T1000 (cell line): ENCODE data around the gene IL21R.

Experiments used
- DNase-seq: peaks from one replicate; lab custom pipeline; 2025; ENCODE audit warnings: mixed read lengths; lab: John Stamatoyannopoulos, UW

IL21R gene

DNA sequence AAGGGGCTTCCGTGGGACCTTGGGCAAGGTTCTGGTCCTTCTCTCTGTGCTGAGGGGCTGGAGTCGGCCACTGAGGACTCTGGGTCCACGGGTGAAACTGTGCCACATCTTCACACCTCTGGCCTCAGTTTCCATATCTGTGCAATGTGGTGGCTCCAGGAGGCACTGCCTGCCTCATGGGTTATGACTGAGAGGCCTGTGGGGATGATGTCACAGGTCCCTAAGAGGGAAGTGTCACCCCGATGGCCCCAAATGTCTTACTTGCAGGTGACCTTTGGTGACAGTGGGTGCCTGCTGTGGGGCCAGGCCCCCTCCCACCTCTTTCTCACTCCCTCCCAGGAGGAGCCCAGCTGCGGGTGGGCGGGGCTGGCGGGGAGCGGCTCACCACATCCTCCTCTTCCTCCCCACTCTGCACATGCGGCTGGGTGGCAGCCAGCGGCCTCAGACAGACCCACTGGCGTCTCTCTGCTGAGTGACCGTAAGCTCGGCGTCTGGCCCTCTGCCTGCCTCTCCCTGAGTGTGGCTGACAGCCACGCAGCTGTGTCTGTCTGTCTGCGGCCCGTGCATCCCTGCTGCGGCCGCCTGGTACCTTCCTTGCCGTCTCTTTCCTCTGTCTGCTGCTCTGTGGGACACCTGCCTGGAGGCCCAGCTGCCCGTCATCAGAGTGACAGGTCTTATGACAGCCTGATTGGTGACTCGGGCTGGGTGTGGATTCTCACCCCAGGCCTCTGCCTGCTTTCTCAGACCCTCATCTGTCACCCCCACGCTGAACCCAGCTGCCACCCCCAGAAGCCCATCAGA, at the start of gene IL21R:
IL21R (plus strand) TSS at position 407 of the 801 bp plus-strand sequence. CDS start 27,898 bp downstream, outside the sequence.
- peak; percentile 30 for DNase-seq

DNA sequence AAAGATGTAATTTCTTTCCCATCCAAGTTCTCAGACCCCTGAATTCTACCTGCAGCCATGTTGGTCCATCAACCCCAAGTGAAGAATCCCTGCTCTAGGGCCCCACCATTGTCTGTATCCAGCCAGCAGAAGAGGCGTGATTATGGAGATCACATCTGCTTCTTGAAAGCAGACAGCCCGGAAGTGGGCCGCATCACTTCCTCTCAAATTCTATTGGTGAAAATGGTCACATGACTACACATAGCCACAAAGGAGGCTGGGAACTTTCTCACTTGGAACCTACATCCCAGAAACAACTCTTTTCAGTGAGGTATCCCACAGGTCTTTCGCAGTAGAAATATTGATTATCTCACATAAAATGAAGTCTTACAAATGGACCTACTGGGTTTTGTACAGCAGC, 48.1 kb upstream of the IL21R start:
- DNase-seq = no peak

DNA sequence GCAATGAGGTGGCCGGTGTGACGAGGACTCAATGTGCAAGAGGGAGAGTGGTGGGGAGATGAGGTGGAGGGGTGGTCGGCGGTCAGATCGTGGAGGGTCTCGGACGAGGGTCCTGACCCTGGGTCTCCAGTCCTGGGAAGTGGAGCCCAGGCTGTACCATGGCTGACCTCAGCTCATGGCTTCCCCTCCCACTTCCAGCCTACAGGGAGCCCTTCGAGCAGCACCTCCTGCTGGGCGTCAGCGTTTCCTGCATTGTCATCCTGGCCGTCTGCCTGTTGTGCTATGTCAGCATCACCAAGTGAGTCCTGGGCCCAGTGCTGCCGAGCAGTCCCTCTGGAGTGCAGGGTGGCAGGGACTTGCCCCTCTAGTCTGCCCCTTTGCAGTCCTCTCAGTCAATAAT, 46.4 kb upstream of the IL21R start:
- no peak for DNase-seq

DNA sequence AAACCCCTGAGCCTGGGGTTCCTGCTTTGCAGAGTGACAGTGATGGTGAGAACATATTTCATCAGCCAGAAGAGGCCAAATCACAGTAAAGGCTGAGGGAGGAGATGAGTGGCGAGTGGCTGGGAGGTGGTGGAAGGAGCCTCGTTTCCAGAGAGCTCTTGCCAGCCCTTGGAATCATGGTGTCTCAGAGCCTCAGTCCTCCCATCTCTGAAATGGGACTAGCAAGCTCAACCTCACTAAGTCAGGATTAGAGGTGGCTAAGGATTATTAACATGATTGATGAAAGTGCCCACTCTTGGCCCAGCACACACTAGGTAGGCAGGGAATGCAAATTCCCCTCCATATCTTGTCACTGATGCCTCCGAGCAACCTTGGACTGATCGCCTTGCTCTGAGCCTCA, 45.2 kb upstream of the IL21R start:
- no peak for DNase-seq

DNA sequence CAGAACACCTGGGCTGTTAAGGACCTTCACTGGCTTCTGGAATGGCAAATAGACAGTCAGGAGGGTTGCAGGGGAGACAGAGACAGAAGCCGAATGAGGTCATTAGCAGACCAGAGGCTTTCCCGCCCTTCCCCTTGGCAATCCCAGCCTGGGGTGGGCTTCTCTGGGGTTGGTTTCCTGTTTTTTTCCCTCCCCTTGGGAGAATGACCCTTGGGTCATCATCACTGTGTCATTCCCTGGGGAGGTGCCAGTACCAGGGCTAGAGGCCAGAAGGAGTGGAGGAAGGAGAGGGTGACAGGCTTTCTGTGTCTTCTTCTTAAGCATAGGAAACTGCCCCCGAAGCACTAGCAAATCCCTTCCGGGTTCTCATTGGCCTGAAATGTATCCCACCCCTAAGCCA, 42.9 kb upstream of the IL21R start:
- no peak for DNase-seq

DNA sequence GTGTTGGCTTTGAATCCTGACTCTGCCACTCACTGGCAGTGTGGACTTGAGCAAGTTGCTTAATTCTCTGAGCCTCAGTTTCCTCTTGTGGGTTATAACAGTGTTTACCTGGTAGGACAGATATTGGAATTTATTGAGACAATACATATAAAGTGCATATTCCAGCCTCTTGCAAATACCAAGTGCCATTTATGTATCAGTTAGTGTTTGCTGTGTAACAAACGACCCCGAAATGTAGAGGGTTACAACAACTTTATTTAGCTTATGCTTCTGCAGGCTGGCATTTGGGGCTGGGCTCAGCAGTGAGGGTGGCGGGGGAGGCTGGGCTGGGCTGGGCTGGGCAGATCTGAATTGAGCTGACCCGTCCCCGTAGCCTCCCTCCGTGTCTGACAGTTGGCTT, 42.4 kb upstream of the IL21R start:
- DNase-seq = no peak

DNA sequence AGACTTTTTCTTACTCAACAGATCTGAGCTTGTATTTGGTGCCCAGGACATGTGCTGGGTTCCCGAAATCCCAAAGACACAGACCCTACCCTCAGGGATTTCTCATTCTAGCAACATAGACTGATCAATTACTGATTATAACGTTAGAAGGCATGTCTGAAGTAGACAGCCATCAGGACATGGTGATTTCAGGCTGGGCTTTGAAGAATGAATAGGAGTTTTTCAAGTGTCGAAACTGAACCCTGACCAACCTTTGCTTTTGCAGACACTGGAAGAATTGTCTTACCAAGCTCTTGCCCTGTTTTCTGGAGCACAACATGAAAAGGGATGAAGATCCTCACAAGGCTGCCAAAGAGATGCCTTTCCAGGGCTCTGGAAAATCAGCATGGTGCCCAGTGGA, 40.0 kb upstream of the IL21R start:
- DNase-seq = no peak

DNA sequence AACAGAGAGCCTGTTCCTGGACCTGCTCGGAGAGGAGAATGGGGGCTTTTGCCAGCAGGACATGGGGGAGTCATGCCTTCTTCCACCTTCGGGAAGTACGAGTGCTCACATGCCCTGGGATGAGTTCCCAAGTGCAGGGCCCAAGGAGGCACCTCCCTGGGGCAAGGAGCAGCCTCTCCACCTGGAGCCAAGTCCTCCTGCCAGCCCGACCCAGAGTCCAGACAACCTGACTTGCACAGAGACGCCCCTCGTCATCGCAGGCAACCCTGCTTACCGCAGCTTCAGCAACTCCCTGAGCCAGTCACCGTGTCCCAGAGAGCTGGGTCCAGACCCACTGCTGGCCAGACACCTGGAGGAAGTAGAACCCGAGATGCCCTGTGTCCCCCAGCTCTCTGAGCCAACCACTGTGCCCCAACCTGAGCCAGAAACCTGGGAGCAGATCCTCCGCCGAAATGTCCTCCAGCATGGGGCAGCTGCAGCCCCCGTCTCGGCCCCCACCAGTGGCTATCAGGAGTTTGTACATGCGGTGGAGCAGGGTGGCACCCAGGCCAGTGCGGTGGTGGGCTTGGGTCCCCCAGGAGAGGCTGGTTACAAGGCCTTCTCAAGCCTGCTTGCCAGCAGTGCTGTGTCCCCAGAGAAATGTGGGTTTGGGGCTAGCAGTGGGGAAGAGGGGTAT, 39.3 kb upstream of the IL21R start:
- DNase-seq = no peak

DNA sequence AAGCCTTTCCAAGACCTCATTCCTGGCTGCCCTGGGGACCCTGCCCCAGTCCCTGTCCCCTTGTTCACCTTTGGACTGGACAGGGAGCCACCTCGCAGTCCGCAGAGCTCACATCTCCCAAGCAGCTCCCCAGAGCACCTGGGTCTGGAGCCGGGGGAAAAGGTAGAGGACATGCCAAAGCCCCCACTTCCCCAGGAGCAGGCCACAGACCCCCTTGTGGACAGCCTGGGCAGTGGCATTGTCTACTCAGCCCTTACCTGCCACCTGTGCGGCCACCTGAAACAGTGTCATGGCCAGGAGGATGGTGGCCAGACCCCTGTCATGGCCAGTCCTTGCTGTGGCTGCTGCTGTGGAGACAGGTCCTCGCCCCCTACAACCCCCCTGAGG, 38.7 kb upstream of the IL21R start:
- DNase-seq = no peak

DNA sequence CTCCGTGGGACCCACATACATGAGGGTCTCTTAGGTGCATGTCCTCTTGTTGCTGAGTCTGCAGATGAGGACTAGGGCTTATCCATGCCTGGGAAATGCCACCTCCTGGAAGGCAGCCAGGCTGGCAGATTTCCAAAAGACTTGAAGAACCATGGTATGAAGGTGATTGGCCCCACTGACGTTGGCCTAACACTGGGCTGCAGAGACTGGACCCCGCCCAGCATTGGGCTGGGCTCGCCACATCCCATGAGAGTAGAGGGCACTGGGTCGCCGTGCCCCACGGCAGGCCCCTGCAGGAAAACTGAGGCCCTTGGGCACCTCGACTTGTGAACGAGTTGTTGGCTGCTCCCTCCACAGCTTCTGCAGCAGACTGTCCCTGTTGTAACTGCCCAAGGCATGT, 38.2 kb upstream of the IL21R start:
- DNase-seq = no peak

DNA sequence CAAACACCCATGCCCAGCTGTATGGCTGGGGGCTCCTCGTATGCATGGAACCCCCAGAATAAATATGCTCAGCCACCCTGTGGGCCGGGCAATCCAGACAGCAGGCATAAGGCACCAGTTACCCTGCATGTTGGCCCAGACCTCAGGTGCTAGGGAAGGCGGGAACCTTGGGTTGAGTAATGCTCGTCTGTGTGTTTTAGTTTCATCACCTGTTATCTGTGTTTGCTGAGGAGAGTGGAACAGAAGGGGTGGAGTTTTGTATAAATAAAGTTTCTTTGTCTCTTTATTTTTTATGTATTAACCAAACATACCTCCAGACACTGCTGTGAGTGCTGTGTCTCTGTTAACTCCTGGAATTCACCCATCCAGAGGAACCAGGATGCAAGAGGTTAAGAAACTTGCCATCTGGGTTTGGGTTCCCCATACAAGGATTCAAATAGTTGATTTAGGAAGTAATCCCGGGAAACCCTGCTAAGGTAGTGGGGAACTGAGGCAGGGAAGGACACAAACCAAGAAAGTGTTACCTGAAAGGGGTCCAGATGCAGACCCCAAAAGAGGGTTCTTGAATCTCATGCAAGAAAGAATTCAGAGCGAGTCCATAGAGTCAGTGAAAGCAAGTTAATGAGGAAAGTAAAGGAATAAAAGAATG, 37.4 kb upstream of the IL21R start:
- no peak for DNase-seq

DNA sequence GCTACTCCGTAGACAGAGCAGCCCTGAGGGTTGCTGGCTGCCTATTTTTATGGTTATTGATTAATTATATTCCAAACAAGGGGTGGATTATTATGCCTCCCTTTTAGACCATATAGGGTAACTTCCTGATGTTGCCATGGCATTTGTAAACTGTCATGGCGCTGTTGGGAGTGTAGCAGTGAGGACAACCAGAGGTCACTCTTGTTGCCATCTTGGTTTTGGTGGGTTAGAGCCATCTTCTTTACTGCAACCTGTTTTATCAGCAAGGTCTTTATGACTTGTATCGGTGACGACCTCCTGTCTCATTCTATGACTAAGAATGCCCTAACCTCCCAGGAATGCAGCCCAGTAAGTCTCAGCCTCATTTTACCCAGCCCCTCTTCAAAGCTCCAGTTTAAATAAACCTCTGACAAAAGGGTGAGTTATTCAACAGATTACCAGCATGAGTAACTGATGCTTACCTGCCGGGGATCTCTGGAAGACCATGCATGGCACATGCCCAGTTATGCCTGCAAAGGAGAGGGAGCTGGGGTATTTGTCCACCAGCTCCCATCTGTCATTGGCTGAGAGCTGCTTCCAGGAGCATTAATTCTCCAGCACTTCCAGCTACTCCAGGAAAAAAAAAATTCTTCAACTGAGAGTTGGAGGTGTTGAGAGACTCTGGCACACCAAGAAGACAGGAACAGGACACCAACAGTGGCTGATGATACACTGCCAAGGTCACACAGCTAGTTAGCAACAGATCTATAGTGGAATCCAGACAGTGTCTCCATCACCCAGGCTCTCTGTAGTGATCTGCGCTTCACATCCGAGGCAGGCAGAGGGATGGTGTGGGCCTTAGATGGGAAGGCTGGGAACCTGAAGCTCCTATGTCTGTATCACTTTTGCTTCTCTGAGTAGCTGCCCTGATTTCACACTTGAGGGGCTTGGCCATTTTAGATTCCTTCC, 36.6 kb upstream of the IL21R start:
- DNase-seq = no peak

DNA sequence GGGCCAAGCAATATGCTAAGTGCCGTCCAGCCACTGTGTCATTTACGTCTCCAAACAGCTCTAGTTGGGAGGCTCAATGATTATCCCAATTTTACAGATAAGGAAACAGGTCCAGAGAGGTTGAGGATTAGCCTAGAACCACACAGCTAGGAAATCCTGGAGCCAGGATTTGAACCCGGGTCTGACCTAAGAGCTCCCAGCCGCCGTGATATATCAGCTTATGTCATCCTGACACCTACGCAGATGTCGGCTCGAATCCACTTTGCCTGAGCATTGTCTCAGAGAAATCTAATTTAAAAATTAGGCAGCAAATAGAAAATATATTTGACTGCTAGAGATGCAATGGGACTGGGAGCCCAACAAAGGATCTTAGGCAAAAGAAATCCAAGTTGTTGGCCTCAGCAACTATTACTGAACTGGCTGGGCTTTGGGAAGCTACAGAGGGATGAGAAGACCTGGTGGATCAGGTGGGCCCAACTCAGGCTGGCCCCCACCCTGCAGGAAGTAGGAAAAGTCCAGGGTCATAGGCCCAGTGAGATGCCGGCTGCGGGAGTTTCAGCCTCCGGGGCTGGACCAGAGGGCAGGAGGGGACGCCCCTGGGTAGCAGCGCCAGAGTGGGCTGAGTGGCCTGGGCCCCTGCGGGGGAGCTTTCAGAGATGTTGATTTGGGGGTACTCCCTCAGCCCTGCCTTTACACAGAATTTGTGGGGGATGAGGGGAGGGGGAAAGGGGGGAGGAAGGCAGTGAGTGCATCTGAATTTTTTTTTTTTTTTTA, 35.1 kb upstream of the IL21R start:
- no peak for DNase-seq

DNA sequence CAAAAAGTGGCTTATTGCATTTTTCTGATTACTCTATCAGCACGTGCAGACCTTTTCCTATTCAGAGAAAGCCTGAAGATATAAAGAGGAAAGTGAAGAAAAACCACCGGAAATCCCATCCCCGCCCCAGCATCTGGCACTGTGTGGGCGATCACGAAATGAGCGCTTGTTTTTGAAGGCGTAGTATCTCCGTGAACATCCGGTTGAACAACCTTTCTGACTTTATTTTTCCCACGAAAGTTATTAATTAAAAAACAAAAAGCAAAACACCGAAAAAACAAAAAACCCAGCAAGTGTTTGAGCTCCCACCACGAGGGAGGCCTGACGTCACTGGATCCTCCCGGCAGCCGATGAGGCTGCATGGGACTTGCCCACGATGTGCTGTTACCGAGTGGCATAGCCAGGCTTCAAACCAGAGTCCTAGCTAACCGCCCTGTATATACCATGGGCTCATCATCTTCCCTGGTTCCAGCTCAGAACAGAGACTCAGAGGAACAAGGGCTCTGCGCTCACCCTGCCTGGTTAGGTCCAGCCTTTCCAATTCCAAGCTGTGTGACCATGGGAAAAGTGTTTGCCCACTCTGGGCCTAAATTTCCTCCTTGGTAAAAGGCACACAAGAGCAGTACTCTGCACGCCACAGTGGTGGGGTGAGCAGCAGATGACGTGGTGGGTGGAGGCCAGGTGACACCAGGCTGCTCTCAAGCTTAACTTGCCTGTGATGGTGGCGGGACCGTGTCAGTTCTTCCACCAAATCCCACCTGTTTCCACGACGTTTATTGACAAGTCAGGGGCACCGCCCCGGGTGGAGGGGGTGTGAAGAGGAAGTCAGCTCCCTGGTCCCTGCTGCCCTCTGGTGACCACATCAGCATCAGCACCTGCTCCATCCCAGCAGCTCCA, 34.3 kb upstream of the IL21R start:
- DNase-seq = peak; percentile 64

DNA sequence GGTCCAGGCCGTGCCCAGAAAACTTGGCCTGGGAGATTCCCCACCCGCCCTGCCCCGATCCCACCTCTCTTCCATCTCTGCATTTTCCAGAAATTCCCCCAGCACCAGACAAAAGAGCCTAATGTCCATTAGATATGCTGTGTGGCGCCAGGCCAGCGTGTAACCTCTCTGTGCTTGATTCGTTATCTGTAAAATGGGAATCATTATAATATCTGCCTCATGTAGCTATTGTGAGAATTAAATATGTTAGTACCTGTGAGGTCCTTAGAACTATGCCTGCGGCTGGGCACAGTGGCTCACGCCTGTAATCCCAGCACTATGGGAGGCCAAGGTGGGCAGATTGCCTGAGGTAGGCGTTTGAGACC, 33.6 kb upstream of the IL21R start:
- no peak for DNase-seq

DNA sequence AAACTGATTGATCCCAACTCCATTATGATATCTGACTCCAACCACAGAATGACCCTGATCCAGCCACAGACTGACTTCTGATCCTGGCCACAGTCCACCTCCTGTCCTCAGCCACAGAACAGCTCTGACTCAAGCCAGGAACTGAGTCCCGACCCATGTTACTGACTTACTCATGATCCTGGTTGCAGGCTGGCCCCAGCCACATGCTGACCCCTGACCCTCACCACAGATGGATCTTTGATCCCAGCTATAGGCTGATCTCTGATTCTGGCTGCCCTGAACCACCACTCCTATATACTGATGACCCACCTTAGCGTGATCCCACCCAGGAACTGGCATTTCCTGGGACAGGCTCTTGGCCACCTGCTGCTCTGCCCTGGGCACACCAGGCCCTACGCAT, 32.2 kb upstream of the IL21R start:
- no peak for DNase-seq

DNA sequence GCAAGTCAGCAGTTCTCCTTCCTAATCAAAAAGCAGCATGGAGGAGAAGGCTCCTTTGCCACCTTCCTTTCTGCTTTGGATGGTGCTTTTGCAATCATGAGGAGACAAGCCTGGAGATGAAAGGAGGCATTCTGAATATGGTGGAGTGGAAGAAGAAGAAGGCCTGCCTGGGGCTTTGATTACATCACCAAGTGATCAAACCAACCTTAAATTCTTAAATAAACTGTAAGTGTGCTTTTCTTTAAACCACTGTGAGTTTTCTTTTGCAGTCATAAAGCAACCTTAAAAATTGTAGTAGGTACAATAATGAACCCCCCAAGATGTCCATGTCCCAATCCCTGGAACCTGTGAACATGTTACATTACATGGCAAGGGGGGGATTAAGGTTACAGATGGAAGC, 31.7 kb upstream of the IL21R start:
- no peak for DNase-seq

DNA sequence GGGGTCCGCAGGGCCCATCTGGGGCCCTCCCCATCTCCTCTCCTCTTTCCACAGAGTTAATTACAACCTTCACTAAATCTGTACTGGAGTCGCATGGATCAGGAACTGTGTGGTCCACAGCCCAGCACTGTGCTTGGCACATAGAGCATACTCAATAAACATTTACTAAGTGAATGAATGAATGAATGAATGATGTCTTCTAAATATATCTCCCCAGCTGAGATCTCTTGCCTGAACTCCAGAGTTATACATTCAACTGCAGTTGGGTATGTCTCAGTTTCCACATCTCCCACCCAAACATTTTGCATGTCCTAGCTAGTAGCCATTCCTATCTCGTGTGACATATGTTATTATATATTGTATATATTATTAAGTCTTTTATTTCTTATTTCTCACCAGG, 28.7 kb upstream of the IL21R start:
- DNase-seq = no peak

DNA sequence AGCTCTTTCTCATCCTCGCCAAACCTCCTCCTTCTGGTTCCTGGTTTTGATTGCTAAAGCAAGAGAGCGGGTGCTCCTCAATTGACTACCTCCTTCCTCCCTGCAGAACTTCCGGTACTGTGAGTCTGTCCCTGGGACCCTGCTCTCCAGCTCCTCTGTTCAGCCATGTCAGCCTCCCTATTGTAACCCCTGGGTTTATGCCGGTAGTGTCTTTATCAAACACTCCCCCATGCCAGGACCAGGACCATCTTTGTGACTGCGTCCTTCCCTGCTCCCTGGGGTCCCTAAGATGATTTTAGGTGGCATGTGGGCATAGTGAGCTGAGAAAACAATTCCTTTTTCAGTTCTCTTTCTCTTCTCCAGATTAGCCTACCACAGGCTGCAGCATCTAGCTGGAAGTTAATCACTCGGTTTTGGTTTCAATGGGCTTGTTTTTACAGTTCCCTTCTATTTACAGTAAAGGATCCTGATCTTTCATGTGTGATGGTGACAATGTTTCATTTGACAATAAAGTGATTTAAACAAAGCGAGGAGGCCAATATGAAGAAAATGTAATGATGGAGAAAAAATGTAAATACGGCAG, 27.7 kb upstream of the IL21R start:
- DNase-seq = no peak
